HG02884 (cell line): ENCODE results near the gene MAP7D3.
"Not testable (repeated sequence)": the region's sequence is repeated elsewhere in the genome, so short reads cannot be mapped to it uniquely, and the experiment has no call there.

Experiments
- ATAC-seq: cut with Tn5 transposase; IDR thresholded peaks from one replicate; pipeline ENCODE4 v1.9.1; 2021; ENCODE audit warnings: mild to moderate bottlenecking, moderate library complexity; ENCODE audit not compliant: unreplicated experiment

The MAP7D3 gene

DNA sequence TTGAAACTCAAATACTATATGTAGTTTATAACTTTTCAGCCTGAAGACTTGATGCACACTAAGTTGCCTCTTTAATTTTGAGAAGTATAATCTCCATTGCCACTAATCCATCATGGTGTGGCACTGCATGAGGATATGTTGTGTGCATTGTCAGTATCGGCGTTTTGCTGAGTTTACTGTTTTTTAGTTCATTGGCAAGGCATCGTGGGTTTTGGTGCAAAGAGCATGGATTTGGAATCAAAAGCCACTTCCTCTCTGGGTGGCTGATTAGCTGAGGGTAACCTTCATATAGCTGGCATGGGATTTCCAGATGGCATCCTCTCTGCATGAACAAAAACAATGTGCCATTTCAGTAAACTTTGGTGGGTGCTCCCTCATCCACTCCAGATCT, 65.2 kb downstream of the MAP7D3 start:
- ATAC-seq = no peak

DNA sequence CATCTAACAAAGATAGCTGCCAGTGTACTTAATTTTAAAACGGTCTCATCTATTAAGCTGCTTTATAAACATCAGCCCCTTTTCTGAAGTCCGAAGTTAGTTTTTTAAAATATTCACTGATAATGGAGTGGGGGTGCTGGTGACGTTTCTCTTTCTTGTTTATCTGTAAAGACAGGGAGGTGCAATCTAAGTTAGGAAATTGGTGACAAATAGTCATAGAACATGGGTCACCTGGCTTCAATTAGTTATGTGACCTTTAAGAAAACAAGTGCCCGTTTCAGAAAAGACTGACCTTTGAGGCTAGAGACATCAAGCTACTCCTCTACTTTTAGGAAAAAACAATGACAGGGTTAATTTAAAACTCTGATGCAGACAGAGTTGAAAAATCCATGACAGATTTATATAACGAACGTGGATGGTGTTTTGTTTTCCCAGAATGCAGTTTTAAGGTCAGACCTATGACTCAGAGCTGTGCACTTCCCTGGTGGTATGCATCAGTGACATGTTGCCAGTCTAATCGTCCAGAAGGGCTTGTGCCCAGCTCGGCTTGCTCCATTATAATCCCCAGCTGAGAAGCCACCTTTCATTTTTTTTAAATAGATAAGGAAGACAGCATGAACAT, 65.7 kb downstream of the MAP7D3 start:
- no peak for ATAC-seq

DNA sequence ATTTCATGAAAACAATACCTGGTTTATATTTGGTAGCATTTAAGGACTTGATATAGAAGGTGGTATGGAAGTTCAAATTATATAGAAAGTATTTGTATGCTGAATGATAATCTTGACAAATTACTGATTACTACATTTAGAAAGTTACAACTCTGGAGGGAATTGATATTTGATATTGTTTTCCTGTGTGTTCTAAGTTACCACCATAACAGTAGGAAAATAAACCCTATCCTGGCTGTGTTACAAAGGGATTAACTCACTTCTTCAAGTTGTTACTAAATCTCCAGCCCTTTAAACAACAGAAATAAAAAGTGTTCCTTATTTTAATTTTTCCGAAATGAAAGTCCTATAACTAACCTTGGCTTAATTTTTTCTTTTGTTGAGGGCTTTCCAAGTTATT, 67.3 kb downstream of the MAP7D3 start:
- ATAC-seq = no peak

DNA sequence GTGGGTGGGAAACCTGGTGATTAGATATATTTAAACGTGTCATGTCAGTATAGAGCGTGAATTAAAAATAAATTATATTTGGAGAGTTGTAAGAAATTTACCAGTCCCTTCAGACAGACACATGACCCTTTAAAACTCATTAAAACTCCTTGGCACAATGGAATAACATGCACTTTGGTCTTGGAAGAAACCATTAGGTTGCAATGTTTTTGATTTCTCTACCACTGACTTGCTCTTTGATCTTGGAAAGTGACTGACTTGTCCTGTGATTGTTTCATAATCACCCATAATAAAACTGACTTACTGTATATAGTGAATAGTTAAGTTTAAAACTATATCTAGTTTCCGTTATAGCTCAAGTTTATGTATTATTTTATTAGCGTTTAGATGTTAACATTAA, 68.0 kb downstream of the MAP7D3 start:
- no peak for ATAC-seq

DNA sequence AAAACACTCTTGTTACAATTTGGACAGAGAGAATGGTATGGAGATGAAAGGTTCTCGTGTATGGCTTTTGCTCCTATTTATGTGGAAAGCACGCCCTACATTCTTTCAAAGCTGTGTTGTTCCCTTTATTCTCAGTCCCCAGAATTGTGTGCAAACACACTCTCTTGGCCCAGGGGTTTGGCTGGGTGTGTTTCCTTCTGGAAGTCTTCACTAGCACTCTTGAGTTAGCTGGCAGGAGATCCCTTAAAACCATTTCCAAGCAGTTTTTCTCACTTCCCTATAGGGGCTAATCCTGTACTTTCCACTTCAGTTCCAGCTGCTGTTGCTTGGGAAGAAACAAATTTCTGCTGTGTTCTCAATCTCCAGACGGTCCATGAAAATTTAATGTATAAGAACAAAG, 68.8 kb downstream of the MAP7D3 start:
- ATAC-seq = no peak

DNA sequence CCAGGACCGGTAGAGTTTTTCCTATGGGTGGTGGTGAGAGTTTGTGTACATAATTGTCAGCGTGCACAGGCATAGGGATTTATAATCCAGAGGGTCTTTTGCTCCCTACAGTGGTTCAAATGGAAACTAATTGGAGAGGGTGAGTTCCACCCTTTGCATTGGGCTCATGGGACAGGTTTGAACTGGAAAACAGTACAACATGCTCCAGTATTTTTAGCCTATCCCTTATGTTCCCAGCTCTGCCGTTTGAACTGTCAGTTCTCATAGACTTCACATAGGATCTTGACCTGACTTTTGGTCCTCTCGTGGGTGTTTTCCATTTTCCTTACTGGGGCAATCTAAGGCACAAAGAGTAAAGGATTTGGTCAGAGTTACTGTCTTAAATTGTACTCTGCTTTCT, 72.1 kb downstream of the MAP7D3 start:
- ATAC-seq = no peak

DNA sequence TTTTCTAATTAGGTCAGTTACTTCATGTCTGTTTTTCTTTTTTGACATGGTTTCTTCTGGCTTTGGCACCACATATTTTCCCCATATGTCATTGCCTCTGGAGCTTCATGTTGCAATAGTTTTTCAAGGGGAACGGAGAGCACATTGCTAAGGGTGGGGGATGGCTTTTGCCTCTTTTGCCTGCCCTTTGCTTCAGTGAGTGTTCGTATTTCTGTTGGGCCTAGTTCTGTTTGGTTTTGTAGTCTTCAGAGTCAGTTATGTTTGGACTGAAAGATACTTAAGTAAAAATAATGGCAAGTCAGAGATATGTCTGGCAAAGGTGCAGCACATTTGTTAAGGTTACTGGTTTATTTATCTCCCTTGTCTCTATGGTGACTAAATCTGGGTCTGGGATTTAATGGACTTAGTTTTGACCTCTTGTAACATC, 74.8 kb downstream of the MAP7D3 start:
- ATAC-seq = no peak

DNA sequence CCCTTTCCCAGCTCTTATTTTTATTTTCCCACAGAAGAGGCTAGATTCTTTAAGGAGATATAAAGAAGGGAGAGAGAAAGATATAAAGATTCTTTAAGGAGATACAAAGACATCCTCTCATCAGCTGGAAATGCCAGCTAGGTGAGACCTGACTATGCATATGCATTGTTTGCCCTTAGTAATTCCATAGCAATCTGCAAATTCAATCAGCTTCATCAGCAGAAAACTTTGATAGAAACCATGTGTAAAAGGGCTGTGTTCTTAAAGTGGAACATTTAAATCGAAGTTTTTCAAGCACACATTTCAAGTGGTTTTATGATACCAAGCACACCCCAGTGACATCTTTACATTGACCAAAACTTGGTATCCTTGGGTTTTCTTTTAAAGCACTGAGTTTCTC, 79.8 kb downstream of the MAP7D3 start:
- no peak for ATAC-seq

DNA sequence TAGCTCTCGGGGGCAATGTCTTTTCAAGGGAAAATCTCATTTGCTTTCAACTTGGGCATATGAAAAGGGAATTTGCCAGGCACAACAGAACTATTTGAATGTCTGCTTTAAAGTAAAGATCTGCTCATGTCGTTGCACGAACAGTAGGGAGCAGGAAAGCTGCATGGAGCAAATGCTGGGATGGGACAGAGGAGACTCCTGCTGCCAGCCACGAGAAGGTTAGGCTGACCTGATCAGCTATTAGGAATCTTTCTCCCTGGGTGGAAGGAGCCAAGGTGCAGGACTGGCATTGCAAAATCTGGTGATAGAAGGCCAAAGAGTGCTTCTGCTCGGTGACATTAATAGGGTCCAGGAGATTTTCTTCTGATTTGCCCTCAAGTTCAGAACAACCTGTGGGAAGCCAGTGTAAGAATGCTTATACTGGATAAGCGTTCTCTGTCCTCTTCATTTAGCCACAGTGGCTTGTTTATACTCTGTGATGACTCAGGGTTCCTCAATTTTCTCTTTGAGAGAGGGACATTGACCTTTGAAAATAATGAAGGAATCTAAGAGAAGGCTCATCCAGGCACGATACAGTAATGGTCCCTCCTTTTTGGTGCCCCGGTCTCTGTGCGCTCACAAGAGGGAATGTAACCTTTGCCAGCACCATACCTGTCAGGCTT, 80.9 kb downstream of the MAP7D3 start:
- ATAC-seq = no peak

DNA sequence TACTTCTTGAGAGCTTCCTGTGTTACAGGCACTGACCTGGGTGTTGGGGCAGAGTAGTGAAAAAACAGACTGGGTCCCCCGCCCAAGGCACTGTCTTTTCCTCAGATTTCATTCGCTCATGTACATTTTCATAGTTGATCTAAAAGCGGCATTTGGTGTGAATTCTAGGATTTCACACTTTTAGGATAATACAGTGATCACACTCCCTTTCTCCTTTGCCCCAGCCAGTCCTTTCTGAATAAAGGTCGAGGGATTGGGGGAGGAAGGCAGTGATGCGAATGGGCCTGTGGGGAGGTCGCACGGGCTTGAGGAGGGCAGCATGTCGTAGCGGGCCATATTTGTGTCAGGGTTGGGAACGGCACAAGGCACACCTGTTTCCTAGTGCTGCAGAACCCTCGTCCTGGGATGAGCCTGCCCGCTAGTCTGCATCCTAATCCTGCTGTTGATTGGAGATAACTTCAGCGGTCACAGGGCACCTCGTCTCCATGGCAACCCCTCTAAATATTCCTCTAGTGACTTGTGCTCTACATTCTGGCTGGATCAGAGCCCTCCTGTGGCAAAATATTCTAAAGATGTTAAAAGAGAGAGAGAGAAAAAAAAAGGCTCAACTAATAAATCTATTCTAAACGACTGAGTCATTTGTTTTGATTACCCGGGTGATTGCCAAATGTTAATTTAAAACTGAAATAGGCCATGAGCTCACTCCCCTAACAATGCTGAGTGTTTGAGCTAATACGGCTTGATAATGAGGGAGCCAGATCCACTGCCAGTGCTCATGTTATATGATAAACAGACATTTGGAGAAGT, 82.1 kb downstream of the MAP7D3 start:
- ATAC-seq = no peak

DNA sequence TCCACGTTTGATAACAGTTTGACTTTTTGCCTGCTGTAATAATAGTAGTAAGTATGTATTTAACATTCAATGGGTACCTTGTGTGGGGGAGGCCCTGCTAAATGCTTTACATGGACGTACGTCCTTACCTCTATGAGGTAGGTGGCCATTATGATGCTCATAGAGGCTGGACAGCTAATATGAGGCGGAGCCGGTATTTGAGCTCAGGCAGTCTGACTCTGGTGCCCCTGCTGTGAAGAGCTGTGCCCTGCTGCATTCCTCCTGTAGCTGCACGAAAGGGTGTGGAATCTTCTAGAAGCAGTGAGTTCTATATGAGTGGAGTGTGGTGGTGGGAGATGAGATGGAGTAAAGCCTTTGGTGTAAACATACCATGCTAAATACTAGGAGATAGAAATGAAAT, 83.2 kb downstream of the MAP7D3 start:
- ATAC-seq = not testable (repeated sequence)

DNA sequence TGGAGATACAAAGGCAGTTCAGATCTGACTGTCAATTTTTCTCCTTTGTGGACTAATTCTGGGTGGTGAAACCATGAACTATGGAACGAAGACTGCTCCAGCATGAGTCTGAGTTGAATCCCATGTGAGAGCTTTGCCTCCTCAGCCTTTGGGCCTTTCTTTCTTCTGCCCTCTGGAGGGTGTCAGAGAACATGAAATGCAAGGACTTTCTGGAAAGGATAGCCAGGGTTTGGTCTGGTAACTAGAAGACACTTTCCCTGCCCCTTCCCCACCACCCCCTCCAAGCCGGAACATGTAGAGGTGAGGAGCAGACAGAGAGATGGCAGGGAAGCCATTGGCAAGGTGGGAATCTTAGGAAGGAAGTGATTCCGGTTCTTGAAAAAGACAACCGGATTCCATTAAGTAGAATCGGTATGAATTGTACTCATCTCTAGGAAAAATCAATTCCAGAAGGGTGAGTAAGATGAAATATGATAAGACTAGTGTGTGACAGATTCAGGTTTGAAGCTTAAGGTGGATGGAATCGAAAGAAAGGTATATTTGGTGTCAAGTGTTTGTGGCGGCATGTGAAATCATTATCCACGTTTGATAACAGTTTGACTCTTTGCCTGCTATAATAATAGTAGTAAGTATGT, 84.9 kb downstream of the MAP7D3 start:
- no peak for ATAC-seq

DNA sequence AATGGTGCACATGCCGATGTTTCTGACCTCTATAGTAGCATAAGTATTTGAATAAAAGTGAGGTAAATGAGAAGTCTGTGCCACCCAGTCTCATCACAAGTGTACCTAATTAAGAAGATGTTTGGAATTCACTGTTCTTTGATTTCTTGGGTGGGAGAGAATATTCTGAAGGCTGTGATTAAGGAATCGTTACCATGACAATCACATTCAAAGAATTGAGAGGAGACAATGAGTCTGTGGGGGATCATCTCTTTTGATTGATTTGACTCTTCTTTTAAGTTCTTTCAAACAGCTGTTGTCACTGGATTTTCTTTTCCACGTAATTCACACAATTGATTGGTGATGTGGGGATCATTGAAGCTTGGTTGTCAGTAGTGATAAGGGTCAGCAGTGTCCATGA, 85.8 kb downstream of the MAP7D3 start:
- ATAC-seq = no peak

DNA sequence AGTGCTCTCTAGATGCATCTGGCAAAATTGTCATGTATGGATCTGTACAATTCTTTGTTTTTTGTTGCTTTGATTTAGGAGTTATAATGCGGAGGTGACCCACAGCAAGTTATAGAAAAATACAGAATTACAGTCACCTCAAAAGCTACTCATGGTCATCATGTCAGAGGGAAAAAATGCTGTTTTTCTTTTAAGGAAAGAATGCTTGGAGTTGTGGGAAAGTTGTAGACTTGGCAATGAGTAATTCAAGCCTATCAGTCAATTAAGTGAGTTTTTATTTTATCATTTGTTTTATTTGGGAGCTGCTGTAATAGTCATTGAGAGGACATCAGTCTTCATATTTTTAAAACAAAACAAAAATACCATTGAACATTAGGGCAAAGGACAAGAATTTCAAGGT, 87.5 kb downstream of the MAP7D3 start:
- ATAC-seq = no peak
